Peyer's patch (tissue), 4 donors: Measurements from ENCODE around the gene WDR93. TPM values are rescaled to one million over a fixed set of nuclear protein-coding genes. Genes with fewer than 3 reads are reported as not detected.

Experiments
- DNase-seq, 3 donors: peaks; one replicate each; pipeline ENCODE4 v3.0.0-alpha.2; 2017 to 2019
- H3K27ac ChIP-seq, 4 donors: fragments of 200-600 bp; sonication (generic); one replicate each; pipeline ENCODE4 v1.5.1; 2016 to 2019
- H3K27me3 ChIP-seq, 2 donors: fragments of 200-600 bp; sonication (generic); one replicate each; pipeline ENCODE4 v1.5.1; 2019
- H3K36me3 ChIP-seq, 3 donors: fragments of 200-600 bp; sonication (generic); one replicate each; pipeline ENCODE4 v1.5.1; 2016 to 2019
- H3K4me1 ChIP-seq, 4 donors: fragments of 200-600 bp; sonication (generic); one replicate each; pipeline ENCODE4 v1.5.1; 2016 to 2019
- H3K4me3 ChIP-seq, 4 donors: fragments of 200-600 bp; sonication (generic); 1 replicate in 3 of 4; 2 replicates in 1 of 4; pipeline ENCODE4 v1.5.1; 2016 to 2019; ENCODE audit warnings: mild to moderate bottlenecking in 1 of 4
- H3K9me3 ChIP-seq, 4 donors: fragments of 200-600 bp; sonication (generic); one replicate each; pipeline ENCODE4 v1.5.1; 2016 to 2019; ENCODE audit warnings: mild to moderate bottlenecking in 1 of 4
- CTCF ChIP-seq, 6 experiments: fragments of 450-650 bp in 4 of 6; fragments of 200-600 bp in 2 of 6; sonication (generic) in 1 of 6; IDR thresholded peaks; one replicate each; pipeline ENCODE4 v1.5.1; 2017 to 2019; ENCODE audit warnings: antibody characterized with exemption in 6 of 6, mild to moderate bottlenecking in 3 of 6, moderate library complexity in 1 of 6
- POLR2A ChIP-seq, 2 donors: fragments of 450-650 bp; IDR thresholded peaks; one replicate each; pipeline ENCODE4 v1.5.1; 2017; ENCODE audit warnings: antibody characterized with exemption in 2 of 2, mild to moderate bottlenecking in 2 of 2, moderate library complexity in 2 of 2
- total RNA-seq, 4 donors: library from RNA; depleted of rRNA; stranded (reverse); fragments of >200 nt; gene quantifications; one replicate each; pipeline ENCODE4 v1.1.0, GENCODE V29; 2016

The WDR93 gene
- total RNA-seq, 4 donors from 2014 or later = 1.0 TPM; not detected in 3

- H3K27me3 ChIP-seq = no peaks in the 10 kb centered on the region
- H3K9me3 ChIP-seq = no peaks in the 10 kb centered on the region
- TF ChIP-seq CTCF (IDR thresholded peaks at IDR 0.05) (no peak), POLR2A (IDR thresholded peaks at IDR 0.05) (no peak)
- no peaks in the 10 kb centered on the region for H3K36me3 ChIP-seq
- DNase-seq = no peak
- H3K4me1 ChIP-seq = peaks cover 0 to 5% (median 0%) of the 10 kb centered on the region in 4 donors
- H3K27ac ChIP-seq = no peak overlapping the region
- H3K4me3 ChIP-seq = no peak overlapping the region
Observed at GRCh38 chr15:89668171-89668570, 22.4 kb upstream of the WDR93 start.

- H3K4me1 ChIP-seq = peaks cover 0 to 5% (median 0%) of the 10 kb centered on the region in 4 donors
- H3K9me3 ChIP-seq = no peaks in the 10 kb centered on the region
- H3K4me3 ChIP-seq = no peak overlapping the region
- no peak overlapping the region for H3K27ac ChIP-seq
- H3K36me3 ChIP-seq = no peaks in the 10 kb centered on the region
- peak in 1 of 3 donors; percentile 32 for DNase-seq
- TF ChIP-seq POLR2A (IDR thresholded peaks at IDR 0.05) (no peak), CTCF (IDR thresholded peaks at IDR 0.05) (no peak)
- H3K27me3 ChIP-seq = no peaks in the 10 kb centered on the region
Observed at GRCh38 chr15:89669309-89669865, 21.2 kb upstream of the WDR93 start.

- no peaks in the 10 kb centered on the region for H3K36me3 ChIP-seq
- TF ChIP-seq CTCF (IDR thresholded peaks at IDR 0.05) (no peak), POLR2A (IDR thresholded peaks at IDR 0.05) (no peak)
- H3K27ac ChIP-seq = no peak overlapping the region
- no peaks in the 10 kb centered on the region for H3K27me3 ChIP-seq
- peaks cover 0 to 5% (median 0%) of the 10 kb centered on the region in 4 donors for H3K4me1 ChIP-seq
- DNase-seq = no peak
- H3K9me3 ChIP-seq = no peaks in the 10 kb centered on the region
- no peak overlapping the region for H3K4me3 ChIP-seq
Observed at GRCh38 chr15:89669941-89670340, 20.7 kb upstream of the WDR93 start.

- Histone ChIP-seq H3K4me3 (no peak overlapping the region), H3K36me3 (no peaks in the 10 kb centered on the region), H3K27ac (peak overlapping the region in 2 of 4 donors; percentile 11 to 75), H3K9me3 (no peaks in the 10 kb centered on the region), H3K27me3 (no peaks in the 10 kb centered on the region), H3K4me1 (peaks cover 0 to 5% (median 0%) of the 10 kb centered on the region in 4 donors)
- TF ChIP-seq CTCF (IDR thresholded peaks at IDR 0.05) = no peak
- peak in 1 of 2 donors; percentile 15 for TF ChIP-seq POLR2A (IDR thresholded peaks at IDR 0.05)
- peak in 2 of 3 donors; percentile 57 to 72 for DNase-seq
Observed at GRCh38 chr15:89670971-89671560, 19.5 kb upstream of the WDR93 start.

GRCh38 chr15:89671687-89672086 is 18.9 kb upstream of the WDR93 start:
- Histone ChIP-seq H3K27ac (no peak overlapping the region), H3K4me1 (peaks cover 0 to 5% (median 0%) of the 10 kb centered on the region in 4 donors), H3K4me3 (no peak overlapping the region), H3K36me3 (no peaks in the 10 kb centered on the region), H3K9me3 (no peaks in the 10 kb centered on the region), H3K27me3 (no peaks in the 10 kb centered on the region)
- TF ChIP-seq POLR2A (IDR thresholded peaks at IDR 0.05) (no peak), CTCF (IDR thresholded peaks at IDR 0.05) (no peak)
- DNase-seq = no peak
